ENCODE data around the gene LRRC46. TPM values are rescaled to one million over a fixed set of nuclear protein-coding genes. Genes with fewer than 3 reads are reported as not detected.

Gene LRRC46
- total RNA-seq, 2 donors from 2014 or later, result 0.73 to 0.82 TPM

- Mint-ChIP-seq H3K4me3 (no peak overlapping the region), H3K4me1 (peaks cover 2% of the 10 kb centered on the region), H3K27me3 (ENCODE audit: insufficient read depth) (peaks cover 3% of the 10 kb centered on the region), H3K27ac (no peak overlapping the region), H3K9me3 (no peaks in the 10 kb centered on the region), H3K36me3 (ENCODE audit: low read depth) (peaks cover 14% of the 10 kb centered on the region)
- no peak overlapping the region for H3K27ac ChIP-seq (ENCODE audit: low read depth, low read length)
- peak; percentile 36 for DNase-seq
- H3K9me3 ChIP-seq (ENCODE audit: control insufficient read depth, low read length), result no peaks in the 10 kb centered on the region
- no peak overlapping the region for H3K9ac ChIP-seq (ENCODE audit: extremely low read depth, low read length, poor library complexity, severe bottlenecking)
- H3K4me1 ChIP-seq (ENCODE audit: control insufficient read depth, insufficient read depth, low read length), result no peaks in the 10 kb centered on the region
- no peak for TF ChIP-seq CTCF (conservative IDR thresholded peaks at IDR 0.05)
- peaks cover 12% of the 10 kb centered on the region for H3K36me3 ChIP-seq (ENCODE audit: control insufficient read depth, insufficient read depth, low read length)
- H3K4me3 ChIP-seq (ENCODE audit: low read length), result no peak overlapping the region
- no peaks in the 10 kb centered on the region for H3K27me3 ChIP-seq (ENCODE audit: control insufficient read depth, insufficient read depth, low read length, poor library complexity, severe bottlenecking)
- 89 to 97% methylated on average over 10 to 20 of the region's 20 CpGs for WGBS, 2 experiments (ENCODE audit: insufficient coverage in 1 of 2, insufficient read length in 1 of 2)
Measured at GRCh38 chr17:47808036-47808829, 23.2 kb upstream of the LRRC46 start.

DNA sequence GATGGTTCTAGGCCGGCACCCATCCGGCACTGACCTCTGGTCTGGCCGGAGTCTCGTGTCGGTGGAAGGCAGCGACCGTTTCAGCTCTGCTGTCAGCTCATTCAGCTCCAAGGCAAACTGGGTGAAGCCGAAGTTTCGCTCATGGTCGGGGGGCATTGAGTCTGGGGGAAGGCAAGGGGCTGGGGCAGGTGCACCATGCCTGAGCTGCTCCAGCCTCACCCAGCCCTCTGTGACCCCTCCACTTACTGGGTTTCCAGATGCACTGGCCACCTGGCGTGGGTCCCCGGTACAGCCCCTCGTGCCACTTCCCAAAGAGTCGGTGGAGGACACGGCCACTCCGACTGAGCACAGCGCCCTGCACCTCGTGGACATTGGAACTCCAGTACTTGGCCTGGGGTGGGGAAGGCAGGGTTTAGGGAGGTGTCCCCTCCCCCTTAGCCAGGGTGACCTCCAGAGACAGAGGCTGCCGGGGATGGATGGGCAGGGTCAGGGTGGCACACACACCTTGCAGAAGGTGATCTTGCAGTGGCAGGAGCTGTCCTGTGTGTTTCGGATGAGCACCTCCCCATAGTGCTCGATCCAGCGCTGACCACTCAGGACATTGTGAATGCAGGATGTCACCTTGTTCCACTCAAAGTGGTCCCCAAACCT lies 22.5 kb upstream of the LRRC46 start:
- Histone ChIP-seq H3K27me3 (ENCODE audit: control insufficient read depth, insufficient read depth, low read length, poor library complexity, severe bottlenecking) (no peaks in the 10 kb centered on the region), H3K36me3 (ENCODE audit: control insufficient read depth, insufficient read depth, low read length) (peaks cover 12% of the 10 kb centered on the region), H3K4me3 (ENCODE audit: low read length) (no peak overlapping the region), H3K4me1 (ENCODE audit: control insufficient read depth, insufficient read depth, low read length) (no peaks in the 10 kb centered on the region), H3K27ac (ENCODE audit: low read depth, low read length) (no peak overlapping the region), H3K9ac (ENCODE audit: extremely low read depth, low read length, poor library complexity, severe bottlenecking) (no peak overlapping the region), H3K9me3 (ENCODE audit: control insufficient read depth, low read length) (no peaks in the 10 kb centered on the region)
- no peak overlapping the region for H3K27ac Mint-ChIP-seq
- peaks cover 1% of the 10 kb centered on the region for H3K27me3 Mint-ChIP-seq (ENCODE audit: insufficient read depth)
- H3K36me3 Mint-ChIP-seq (ENCODE audit: low read depth), result peaks cover 14% of the 10 kb centered on the region
- H3K4me1 Mint-ChIP-seq, result peaks cover 2% of the 10 kb centered on the region
- 92 to 94% methylated on average over 10 to 22 of the region's 22 CpGs for WGBS, 2 experiments (ENCODE audit: insufficient coverage in 1 of 2, insufficient read length in 1 of 2)
- peak; percentile 20 for DNase-seq
- no peak for TF ChIP-seq CTCF (conservative IDR thresholded peaks at IDR 0.05)
- H3K9me3 Mint-ChIP-seq, result no peaks in the 10 kb centered on the region
- no peak overlapping the region for H3K4me3 Mint-ChIP-seq

DNA sequence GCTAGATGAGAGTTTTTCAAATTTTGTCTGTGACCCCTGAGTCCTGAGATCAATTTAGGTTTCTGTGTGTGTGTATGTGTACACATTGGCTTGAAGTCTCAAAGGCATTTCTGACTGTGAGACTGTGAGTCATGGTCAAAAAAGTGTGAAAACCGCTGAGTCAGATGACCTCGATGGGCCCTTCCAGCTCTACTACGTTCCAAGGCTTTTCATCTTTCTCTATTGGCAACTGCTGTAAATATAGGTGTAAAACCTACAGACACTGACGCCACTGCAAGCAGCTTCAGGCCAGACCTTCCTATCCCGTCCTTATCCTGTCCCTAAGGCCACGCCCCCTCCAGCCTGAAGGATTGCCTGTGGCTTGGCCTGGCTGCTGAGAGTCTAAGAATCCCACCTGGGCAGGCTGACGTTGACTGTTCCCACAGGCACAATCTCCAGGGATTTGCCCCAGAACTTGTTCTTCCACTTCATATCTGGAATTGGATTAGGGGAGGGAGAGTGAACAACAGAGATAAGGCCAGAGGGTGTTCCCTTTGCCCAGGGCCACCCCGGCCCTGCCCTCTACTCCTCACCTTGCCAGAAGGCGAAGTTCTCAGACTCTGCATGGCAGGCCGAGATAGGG lies 21.2 kb upstream of the LRRC46 start:
- H3K4me3 ChIP-seq (ENCODE audit: low read length), result no peak overlapping the region
- WGBS, 2 experiments (ENCODE audit: insufficient coverage in 1 of 2, insufficient read length in 1 of 2), result 73 to 74% methylated on average over 6 to 10 of the region's 10 CpGs
- no peak overlapping the region for H3K27ac ChIP-seq (ENCODE audit: low read depth, low read length)
- no peaks in the 10 kb centered on the region for H3K9me3 ChIP-seq (ENCODE audit: control insufficient read depth, low read length)
- peaks cover 15% of the 10 kb centered on the region for H3K36me3 ChIP-seq (ENCODE audit: control insufficient read depth, insufficient read depth, low read length)
- H3K4me1 ChIP-seq (ENCODE audit: control insufficient read depth, insufficient read depth, low read length), result no peaks in the 10 kb centered on the region
- H3K27me3 Mint-ChIP-seq (ENCODE audit: insufficient read depth), result no peaks in the 10 kb centered on the region
- H3K27me3 ChIP-seq (ENCODE audit: control insufficient read depth, insufficient read depth, low read length, poor library complexity, severe bottlenecking), result no peaks in the 10 kb centered on the region
- peaks cover 2% of the 10 kb centered on the region for H3K4me1 Mint-ChIP-seq
- H3K4me3 Mint-ChIP-seq, result no peak overlapping the region
- peak overlapping the region; percentile 13 for H3K27ac Mint-ChIP-seq
- no peaks in the 10 kb centered on the region for H3K9me3 Mint-ChIP-seq
- H3K9ac ChIP-seq (ENCODE audit: extremely low read depth, low read length, poor library complexity, severe bottlenecking), result no peak overlapping the region
- H3K36me3 Mint-ChIP-seq (ENCODE audit: low read depth), result peaks cover 17% of the 10 kb centered on the region
- no peak for TF ChIP-seq CTCF (conservative IDR thresholded peaks at IDR 0.05)
- DNase-seq, result peak; percentile 88
